Measurements from ENCODE around the gene NQO1.

The NQO1 gene

DNA sequence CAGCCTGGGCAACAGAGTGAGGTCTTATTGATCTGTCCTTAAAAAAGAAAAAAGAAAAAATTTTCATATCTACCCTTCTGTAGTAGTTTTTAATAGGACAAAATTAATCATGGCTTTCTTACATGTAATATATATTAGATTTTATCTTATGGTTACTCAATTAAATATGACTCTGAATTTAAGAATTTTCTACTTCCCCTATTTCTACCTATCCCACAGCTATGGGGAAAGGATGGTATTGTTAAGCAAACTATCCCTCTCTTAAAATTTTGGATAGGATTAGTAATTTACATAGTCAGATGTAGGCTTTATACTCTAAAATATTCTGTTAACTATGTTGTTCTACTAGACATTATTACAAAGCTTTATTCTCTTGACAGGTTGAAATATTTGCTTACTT is 62.5 kb downstream of the NQO1 start:
- DNase-seq, result no peak
- in situ Hi-C loops (cut with HindIII; ENCODE audit: low pct_ligation_motif_present, low pct_unique_long_range_greater_than_20kb, low sequenced_read_pairs), result no loop called here

DNA sequence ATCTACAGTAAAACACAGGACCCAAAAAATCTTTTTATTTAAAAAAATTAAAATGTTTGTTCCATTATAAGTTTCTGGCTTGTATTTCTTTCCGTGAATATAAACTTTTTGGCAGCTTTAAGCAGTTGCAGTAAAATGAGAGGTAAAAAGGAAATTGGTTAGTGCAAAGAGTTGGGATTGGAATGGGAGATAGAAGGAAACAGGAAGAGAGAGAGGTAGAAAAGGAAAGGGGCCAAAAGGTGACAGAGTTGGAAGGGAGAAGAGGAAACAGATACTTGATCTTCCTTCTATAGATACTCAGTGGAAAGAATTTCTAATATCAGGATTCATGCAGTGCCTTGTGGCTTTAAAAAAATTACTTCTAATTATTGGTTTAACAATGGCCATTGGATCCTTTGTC is 63.5 kb downstream of the NQO1 start:
- DNase-seq, result no peak
- in situ Hi-C loops (cut with HindIII; ENCODE audit: low pct_ligation_motif_present, low pct_unique_long_range_greater_than_20kb, low sequenced_read_pairs), result no loop called here

DNA sequence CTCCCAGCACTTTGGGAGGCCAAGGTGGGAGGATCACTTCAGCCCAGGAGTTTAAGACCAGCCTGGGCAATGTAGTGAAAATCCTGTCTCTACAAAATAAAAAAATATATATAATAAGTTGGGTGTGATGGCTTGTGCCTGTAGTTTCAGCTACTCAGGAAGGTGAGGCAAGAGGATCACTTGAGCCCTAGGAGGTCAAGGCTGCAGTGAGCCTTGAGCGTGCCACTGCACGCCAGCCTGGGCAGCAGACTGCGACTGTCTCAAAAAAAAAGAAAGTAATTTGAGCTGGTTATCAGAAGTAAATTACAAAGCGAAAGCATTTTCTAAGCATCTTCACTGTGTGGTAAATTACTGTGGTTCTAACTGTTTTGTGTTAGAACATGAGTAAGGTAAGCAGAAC is 66.2 kb downstream of the NQO1 start:
- in situ Hi-C loops (cut with HindIII; ENCODE audit: low pct_ligation_motif_present, low pct_unique_long_range_greater_than_20kb, low sequenced_read_pairs), result no loop called here
- DNase-seq, result no peak

All from ACHN (cell line).